Measurements from ENCODE around the gene DIS3L2.

Gene DIS3L2

DNA sequence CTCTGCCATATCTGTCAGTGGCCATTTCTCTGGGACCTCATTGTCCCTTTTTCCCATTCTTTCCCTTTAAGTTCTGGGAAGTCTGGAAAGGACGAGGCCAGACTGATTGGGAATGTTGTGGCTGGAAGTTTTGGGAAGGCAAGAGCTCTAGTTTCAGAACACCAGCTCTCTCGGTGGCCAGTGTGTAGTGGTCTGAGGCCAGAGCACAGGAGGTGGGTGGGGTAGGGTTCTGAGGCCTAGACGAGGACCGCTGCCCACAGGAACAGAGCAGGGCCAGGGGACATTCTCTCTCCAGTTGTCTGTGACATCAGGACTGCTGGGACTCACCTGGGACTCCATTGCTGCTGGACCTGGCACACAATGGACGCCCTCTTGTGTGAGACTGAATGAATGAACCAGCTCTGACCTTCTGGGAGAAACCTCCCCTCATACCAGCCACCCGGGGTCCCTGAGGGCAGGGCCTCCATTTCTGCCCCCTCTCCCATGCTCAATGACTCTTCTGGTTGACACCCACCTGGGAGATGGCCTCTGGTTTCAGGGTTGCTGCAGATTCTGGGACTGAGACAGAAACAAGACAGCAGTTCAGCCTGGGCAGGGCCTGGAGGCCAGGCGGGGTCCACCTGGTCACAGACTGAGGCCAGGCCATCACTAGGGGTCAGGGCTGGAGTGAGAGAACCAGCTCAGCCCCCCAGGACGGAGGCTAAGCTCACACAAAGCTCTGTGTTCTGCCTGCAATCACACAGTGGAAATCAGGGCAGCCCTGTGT is 26.9 kb upstream of the DIS3L2 start:
- Histone ChIP-seq H2AFZ (ENCODE audit: low read length) (no peak overlapping the region), H3K36me3 (ENCODE audit: insufficient read depth, low read length) (no peaks in the 10 kb centered on the region), H3K9me3 (ENCODE audit: low read length) (no peaks in the 10 kb centered on the region), H3K27me3 (ENCODE audit: insufficient read depth, low read length) (peaks cover 5% of the 10 kb centered on the region; the same call in 1 of the 2 replicates), H3K4me3 (ENCODE audit: low read depth, low read length, poor library complexity, severe bottlenecking) (no peak overlapping the region), H3K79me2 (ENCODE audit: insufficient read depth, low read length) (no peaks in the 10 kb centered on the region), H4K20me1 (ENCODE audit: insufficient read depth, low read length) (no peaks in the 10 kb centered on the region), H3K27ac (ENCODE audit: low read depth, low read length, poor library complexity, severe bottlenecking) (no peak overlapping the region), H3K4me1 (ENCODE audit: insufficient read depth, low read length, severe bottlenecking) (peaks cover 7% of the 10 kb centered on the region), H3K9ac (ENCODE audit: low read length) (no peak overlapping the region), H3F3A (ENCODE audit: insufficient read depth, low read length) (no peaks in the 10 kb centered on the region), H3K9me2 (ENCODE audit: low read depth, low read length) (no peaks in the 10 kb centered on the region), H3K4me2 (ENCODE audit: low read length) (no peak overlapping the region)
- TF ChIP-seq, protein P1, sequence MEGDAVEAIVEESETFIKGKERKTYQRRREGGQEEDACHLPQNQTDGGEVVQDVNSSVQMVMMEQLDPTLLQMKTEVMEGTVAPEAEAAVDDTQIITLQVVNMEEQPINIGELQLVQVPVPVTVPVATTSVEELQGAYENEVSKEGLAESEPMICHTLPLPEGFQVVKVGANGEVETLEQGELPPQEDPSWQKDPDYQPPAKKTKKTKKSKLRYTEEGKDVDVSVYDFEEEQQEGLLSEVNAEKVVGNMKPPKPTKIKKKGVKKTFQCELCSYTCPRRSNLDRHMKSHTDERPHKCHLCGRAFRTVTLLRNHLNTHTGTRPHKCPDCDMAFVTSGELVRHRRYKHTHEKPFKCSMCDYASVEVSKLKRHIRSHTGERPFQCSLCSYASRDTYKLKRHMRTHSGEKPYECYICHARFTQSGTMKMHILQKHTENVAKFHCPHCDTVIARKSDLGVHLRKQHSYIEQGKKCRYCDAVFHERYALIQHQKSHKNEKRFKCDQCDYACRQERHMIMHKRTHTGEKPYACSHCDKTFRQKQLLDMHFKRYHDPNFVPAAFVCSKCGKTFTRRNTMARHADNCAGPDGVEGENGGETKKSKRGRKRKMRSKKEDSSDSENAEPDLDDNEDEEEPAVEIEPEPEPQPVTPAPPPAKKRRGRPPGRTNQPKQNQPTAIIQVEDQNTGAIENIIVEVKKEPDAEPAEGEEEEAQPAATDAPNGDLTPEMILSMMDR (IDR thresholded peaks at IDR 0.05; ENCODE audit: low read length) = no peak
- TF ChIP-seq EZH2 (IDR thresholded peaks at IDR 0.05; ENCODE audit: borderline replicate concordance, low read length) = no peak

DNA sequence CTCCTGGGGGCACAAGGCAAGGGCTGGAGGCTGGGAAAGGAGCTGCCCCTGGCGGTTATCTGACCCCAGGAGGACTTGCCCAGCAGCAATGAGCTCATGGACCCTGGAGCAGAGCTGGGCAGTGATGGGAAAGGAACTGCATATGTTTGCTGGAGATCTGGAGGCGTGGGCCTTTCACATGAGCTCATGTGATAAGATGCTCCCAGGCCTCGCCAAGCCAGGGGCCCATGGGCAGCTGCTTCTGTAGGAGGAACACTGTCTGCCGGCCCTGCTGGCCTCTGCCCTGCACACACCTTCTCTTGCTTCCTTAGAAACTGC is 26.3 kb upstream of the DIS3L2 start:
- peaks cover 7% of the 10 kb centered on the region for H3K4me1 ChIP-seq (ENCODE audit: insufficient read depth, low read length, severe bottlenecking)
- no peaks in the 10 kb centered on the region for H4K20me1 ChIP-seq (ENCODE audit: insufficient read depth, low read length)
- H3K27ac ChIP-seq (ENCODE audit: low read depth, low read length, poor library complexity, severe bottlenecking) = no peak overlapping the region
- no peaks in the 10 kb centered on the region for H3K9me2 ChIP-seq (ENCODE audit: low read depth, low read length)
- no peaks in the 10 kb centered on the region for H3K79me2 ChIP-seq (ENCODE audit: insufficient read depth, low read length)
- no peak overlapping the region for H2AFZ ChIP-seq (ENCODE audit: low read length)
- H3K4me3 ChIP-seq (ENCODE audit: low read depth, low read length, poor library complexity, severe bottlenecking) = no peak overlapping the region
- no peak for TF ChIP-seq EZH2 (IDR thresholded peaks at IDR 0.05; ENCODE audit: borderline replicate concordance, low read length)
- TF ChIP-seq, protein P1 (IDR thresholded peaks at IDR 0.05; ENCODE audit: low read length) = no peak
- no peaks in the 10 kb centered on the region for H3K9me3 ChIP-seq (ENCODE audit: low read length)
- H3K4me2 ChIP-seq (ENCODE audit: low read length) = no peak overlapping the region
- H3K36me3 ChIP-seq (ENCODE audit: insufficient read depth, low read length) = no peaks in the 10 kb centered on the region
- H3F3A ChIP-seq (ENCODE audit: insufficient read depth, low read length) = no peaks in the 10 kb centered on the region
- no peak overlapping the region for H3K9ac ChIP-seq (ENCODE audit: low read length)
- H3K27me3 ChIP-seq (ENCODE audit: insufficient read depth, low read length) = peaks cover 5% of the 10 kb centered on the region; the same call in 1 of the 2 replicates

DNA sequence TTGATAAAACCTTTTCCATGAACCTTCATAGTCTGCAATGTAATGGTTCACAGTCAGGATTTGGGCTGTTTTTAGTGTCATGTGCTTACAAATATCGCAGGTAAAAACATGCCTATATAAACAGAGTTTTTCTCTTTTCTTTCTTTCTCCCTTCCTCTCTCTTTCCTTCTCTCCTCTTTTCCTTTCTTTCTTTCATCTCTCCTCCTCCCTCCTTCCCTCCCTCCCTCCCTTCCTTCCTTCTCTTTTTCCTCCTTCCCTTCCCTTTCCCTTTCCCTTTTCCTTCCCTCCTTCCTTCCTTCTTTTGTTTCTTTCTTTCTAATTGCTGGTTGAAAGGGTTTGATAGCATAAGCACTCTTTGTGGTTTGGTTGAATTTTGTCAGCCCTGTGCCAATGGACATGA is 25.7 kb upstream of the DIS3L2 start:
- Histone ChIP-seq H3K9me2 (ENCODE audit: low read depth, low read length) (no peaks in the 10 kb centered on the region), H3K36me3 (ENCODE audit: insufficient read depth, low read length) (no peaks in the 10 kb centered on the region), H3K4me1 (ENCODE audit: insufficient read depth, low read length, severe bottlenecking) (peaks cover 7% of the 10 kb centered on the region), H3K4me3 (ENCODE audit: low read depth, low read length, poor library complexity, severe bottlenecking) (no peak overlapping the region), H3F3A (ENCODE audit: insufficient read depth, low read length) (no peaks in the 10 kb centered on the region), H3K4me2 (ENCODE audit: low read length) (no peak overlapping the region), H3K9ac (ENCODE audit: low read length) (no peak overlapping the region), H3K9me3 (ENCODE audit: low read length) (no peaks in the 10 kb centered on the region), H3K79me2 (ENCODE audit: insufficient read depth, low read length) (no peaks in the 10 kb centered on the region), H3K27me3 (ENCODE audit: insufficient read depth, low read length) (peaks cover 5% of the 10 kb centered on the region), H2AFZ (ENCODE audit: low read length) (no peak overlapping the region), H3K27ac (ENCODE audit: low read depth, low read length, poor library complexity, severe bottlenecking) (no peak overlapping the region), H4K20me1 (ENCODE audit: insufficient read depth, low read length) (no peaks in the 10 kb centered on the region)
- TF ChIP-seq EZH2 (IDR thresholded peaks at IDR 0.05; ENCODE audit: borderline replicate concordance, low read length) = no peak
- TF ChIP-seq, protein P1 (IDR thresholded peaks at IDR 0.05; ENCODE audit: low read length) = no peak

Data from OCI-LY1 (cell line).